Activated CD8-positive, alpha-beta T cell treated with anti-CD3 and anti-CD28 coated beads for 36 hours (primary cell): ENCODE results near the gene PPFIBP2. TPM values are rescaled to one million over a fixed set of nuclear protein-coding genes. Genes with fewer than 3 reads are reported as not detected.

Experiments
- ATAC-seq: fragments of 200-7000 bp; cut with Tn5 transposase; one replicate; pipeline ENCODE4 v1.10.0; 2021; ENCODE audit warnings: mild to moderate bottlenecking, moderate library complexity
- CTCF ChIA-PET: fragments of 350-600 bp; sonication (Branson Sonifier 250); formaldehyde crosslinking; loops from one replicate; lab custom pipeline; 2021; ENCODE audit warnings: antibody characterized with exemption; lab: Charles Lee
- POLR2A ChIA-PET: fragments of 350-600 bp; sonication (Branson Sonifier 250); formaldehyde crosslinking; loops from one replicate; lab custom pipeline; 2021; ENCODE audit warnings: antibody characterized with exemption; lab: Charles Lee
- DNase-seq: peaks from one replicate; pipeline ENCODE4 v3.0.0-alpha.2; 2020
- H3K27ac Mint-ChIP-seq: one replicate; pipeline ENCODE4 v1.8.0; 2021; ENCODE audit warnings: mild to moderate bottlenecking, mixed read lengths
- H3K27me3 Mint-ChIP-seq: one replicate; pipeline ENCODE4 v1.8.0; 2021; ENCODE audit warnings: mixed read lengths
- H3K36me3 Mint-ChIP-seq: one replicate; pipeline ENCODE4 v1.8.0; 2021; ENCODE audit warnings: low read depth, mixed read lengths
- H3K4me1 Mint-ChIP-seq: one replicate; pipeline ENCODE4 v1.8.0; 2021; ENCODE audit warnings: low read depth, mixed read lengths
- H3K4me3 Mint-ChIP-seq: one replicate; pipeline ENCODE4 v1.8.0; 2021; ENCODE audit warnings: mild to moderate bottlenecking, moderate library complexity, mixed read lengths
- H3K9me3 Mint-ChIP-seq: one replicate; pipeline ENCODE4 v1.8.0; 2021; ENCODE audit warnings: mixed read lengths
- intact Hi-C: fragments of 100-400 bp; cut with micrococcal nuclease; formaldehyde crosslinking; loops from one replicate; pipeline ENCODE4 v1.10.0; 2022
- total RNA-seq, 2 experiments: library from RNA; stranded (reverse); gene quantifications; one replicate each; pipeline ENCODE4 v1.2.3, GENCODE V29; 2021
- TF ChIP-seq, protein P1 (sequence below): fragments of 200-600 bp; IDR thresholded peaks from one replicate; pipeline ENCODE4 v1.8.0; 2022; ENCODE audit warnings: antibody characterized with exemption, mild to moderate bottlenecking

Gene PPFIBP2
- total RNA-seq, 2 experiments from 2014 or later: 13.3 to 14.2 TPM

GRCh38 chr11:7579361-7579791 lies 65.6 kb downstream of the PPFIBP2 start:
- no peaks in the 10 kb centered on the region for H3K9me3 Mint-ChIP-seq
- no peak overlapping the region for H3K27ac Mint-ChIP-seq
- H3K36me3 Mint-ChIP-seq: no peaks in the 10 kb centered on the region
- ATAC-seq (no peak), DNase-seq (no peak)
- no peak overlapping the region for H3K4me3 Mint-ChIP-seq
- TF ChIP-seq, protein P1, sequence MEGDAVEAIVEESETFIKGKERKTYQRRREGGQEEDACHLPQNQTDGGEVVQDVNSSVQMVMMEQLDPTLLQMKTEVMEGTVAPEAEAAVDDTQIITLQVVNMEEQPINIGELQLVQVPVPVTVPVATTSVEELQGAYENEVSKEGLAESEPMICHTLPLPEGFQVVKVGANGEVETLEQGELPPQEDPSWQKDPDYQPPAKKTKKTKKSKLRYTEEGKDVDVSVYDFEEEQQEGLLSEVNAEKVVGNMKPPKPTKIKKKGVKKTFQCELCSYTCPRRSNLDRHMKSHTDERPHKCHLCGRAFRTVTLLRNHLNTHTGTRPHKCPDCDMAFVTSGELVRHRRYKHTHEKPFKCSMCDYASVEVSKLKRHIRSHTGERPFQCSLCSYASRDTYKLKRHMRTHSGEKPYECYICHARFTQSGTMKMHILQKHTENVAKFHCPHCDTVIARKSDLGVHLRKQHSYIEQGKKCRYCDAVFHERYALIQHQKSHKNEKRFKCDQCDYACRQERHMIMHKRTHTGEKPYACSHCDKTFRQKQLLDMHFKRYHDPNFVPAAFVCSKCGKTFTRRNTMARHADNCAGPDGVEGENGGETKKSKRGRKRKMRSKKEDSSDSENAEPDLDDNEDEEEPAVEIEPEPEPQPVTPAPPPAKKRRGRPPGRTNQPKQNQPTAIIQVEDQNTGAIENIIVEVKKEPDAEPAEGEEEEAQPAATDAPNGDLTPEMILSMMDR: no peak
- ChIA-PET CTCF (no interaction called here), POLR2A (no interaction called here)
- intact Hi-C loops: no loop called here
- H3K27me3 Mint-ChIP-seq: peaks cover 29% of the 10 kb centered on the region
- H3K4me1 Mint-ChIP-seq: peaks cover 34% of the 10 kb centered on the region

GRCh38 chr11:7581021-7581590 lies 67.3 kb downstream of the PPFIBP2 start:
- intact Hi-C loops: no loop called here
- H3K4me1 Mint-ChIP-seq: peaks cover 24% of the 10 kb centered on the region
- ChIA-PET POLR2A (no interaction called here), CTCF (interaction anchor here (1.3 kb wide), 1 partner anchor 10 kb away, joined by 5 read pairs; no protein-coding TSS in a partner anchor)
- no peak overlapping the region for H3K4me3 Mint-ChIP-seq
- H3K27me3 Mint-ChIP-seq: peaks cover 18% of the 10 kb centered on the region
- no peak for DNase-seq
- H3K9me3 Mint-ChIP-seq: no peaks in the 10 kb centered on the region
- TF ChIP-seq, protein P1: no peak
- ATAC-seq: no peak
- H3K36me3 Mint-ChIP-seq: no peaks in the 10 kb centered on the region
- H3K27ac Mint-ChIP-seq: no peak overlapping the region

- no peak overlapping the region for H3K4me3 Mint-ChIP-seq
- intact Hi-C loops: no loop called here
- H3K27me3 Mint-ChIP-seq: peaks cover 15% of the 10 kb centered on the region
- H3K27ac Mint-ChIP-seq: no peak overlapping the region
- ChIA-PET CTCF (no interaction called here), POLR2A (no interaction called here)
- peaks cover 13% of the 10 kb centered on the region for H3K4me1 Mint-ChIP-seq
- no peaks in the 10 kb centered on the region for H3K36me3 Mint-ChIP-seq
- H3K9me3 Mint-ChIP-seq: no peaks in the 10 kb centered on the region
- no peak for DNase-seq
- no peak for ATAC-seq
- TF ChIP-seq, protein P1: no peak
Observed at GRCh38 chr11:7582338-7582985, 68.7 kb downstream of the PPFIBP2 start.

GRCh38 chr11:7583248-7583647 lies 69.4 kb downstream of the PPFIBP2 start:
- Mint-ChIP-seq H3K4me3 (no peak overlapping the region), H3K27me3 (peaks cover 8% of the 10 kb centered on the region), H3K4me1 (peaks cover 5% of the 10 kb centered on the region), H3K36me3 (no peaks in the 10 kb centered on the region), H3K9me3 (no peaks in the 10 kb centered on the region), H3K27ac (no peak overlapping the region)
- POLR2A ChIA-PET: no interaction called here
- TF ChIP-seq, protein P1: no peak
- DNase-seq (no peak), ATAC-seq (no peak)
- intact Hi-C loops: no loop called here
- CTCF ChIA-PET: interaction anchor here (1.1 kb wide), 1 partner anchor 82 kb away, joined by 5 read pairs; no protein-coding TSS in a partner anchor

DNA sequence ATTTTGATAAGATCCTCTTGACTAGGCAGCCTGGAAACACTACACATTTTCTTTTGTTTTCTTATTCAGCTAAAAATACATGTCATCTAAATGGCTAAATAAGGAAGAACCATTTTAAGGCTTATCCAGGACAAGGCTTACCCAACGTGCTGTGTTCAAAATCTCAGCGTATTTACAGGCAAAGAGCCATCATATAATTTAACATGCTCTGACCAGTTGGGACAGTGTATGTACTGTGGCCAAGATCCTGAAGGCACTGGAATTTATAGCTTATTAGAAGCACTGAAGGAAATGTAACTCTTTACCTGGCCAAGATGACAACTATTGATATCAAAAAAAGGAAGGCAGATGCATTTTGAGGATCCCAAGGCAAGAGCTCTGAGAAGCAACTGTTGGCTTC lies 71.1 kb downstream of the PPFIBP2 start:
- DNase-seq (no peak), ATAC-seq (no peak)
- ChIA-PET POLR2A (no interaction called here), CTCF (no interaction called here)
- TF ChIP-seq, protein P1: no peak
- Mint-ChIP-seq H3K4me1 (no peaks in the 10 kb centered on the region), H3K27ac (no peak overlapping the region), H3K4me3 (no peak overlapping the region), H3K27me3 (peaks cover 2% of the 10 kb centered on the region), H3K36me3 (no peaks in the 10 kb centered on the region), H3K9me3 (no peaks in the 10 kb centered on the region)
- intact Hi-C loops: no loop called here
